H1 (cell line): ENCODE measurements around the gene TMEM30A. TPM values are rescaled to one million over a fixed set of nuclear protein-coding genes. Genes with fewer than 3 reads are reported as not detected.

Experiments used
- CTCF ChIA-PET: fragments of 300-600 bp; sonication (Branson Sonifier 250); formaldehyde crosslinking; loops from one replicate; lab custom pipeline; 2021; ENCODE audit not compliant: partially characterized antibody; lab: Charles Lee
- POLR2A ChIA-PET: fragments of 300-600 bp; sonication (Branson Sonifier 250); formaldehyde crosslinking; loops from one replicate; lab custom pipeline; 2021; ENCODE audit warnings: inconsistent platforms; ENCODE audit not compliant: partially characterized antibody; lab: Charles Lee
- DNase-seq, 2 experiments: peaks; one replicate each; pipeline versions ENCODE4 v3.0.0 to v3.0.0-alpha.2; 2010 to 2022; ENCODE audit warnings: low spot score in 2 of 2, low read depth in 1 of 2, mixed read lengths in 1 of 2
- FAIRE-seq: peaks from 2 replicates; lab custom pipeline; 2011; peaks lifted over from hg19 to GRCh38; lab: Jason Lieb, UNC
- H2AFZ ChIP-seq: 2 replicates; pipeline ENCODE4 v1.8.1; 2012; ENCODE audit warnings: low read length, inconsistent platforms
- H2AK5ac ChIP-seq: 2 replicates; pipeline ENCODE4 v1.6.1; 2013; ENCODE audit warnings: low read depth, low read length
- H2BK120ac ChIP-seq: replicated peaks from 2 replicates; pipeline ENCODE3; 2013; ENCODE audit warnings: low read depth, low read length, inconsistent platforms
- H2BK12ac ChIP-seq: 2 replicates; pipeline ENCODE4 v1.6.1; 2013; ENCODE audit warnings: low read depth, low read length
- H2BK15ac ChIP-seq: 2 replicates; pipeline ENCODE4 v1.6.1; 2013; ENCODE audit warnings: low read length
- H2BK20ac ChIP-seq: 2 replicates; pipeline ENCODE4 v1.6.1; 2013; ENCODE audit warnings: low read length
- H2BK5ac ChIP-seq: 2 replicates; pipeline ENCODE4 v1.6.1; 2013; ENCODE audit warnings: low read depth, low read length
- H3K14ac ChIP-seq: 2 replicates; pipeline ENCODE4 v1.6.1; 2013; ENCODE audit warnings: inconsistent platforms; ENCODE audit not compliant: insufficient read length
- H3K18ac ChIP-seq: 2 replicates; pipeline ENCODE4 v1.6.1; 2013; ENCODE audit warnings: low read length; ENCODE audit errors: extremely low read depth
- H3K23ac ChIP-seq: 2 replicates; pipeline ENCODE4 v1.6.1; 2013; ENCODE audit warnings: inconsistent platforms; ENCODE audit not compliant: insufficient read length
- H3K23me2 ChIP-seq: 2 replicates; pipeline ENCODE4 v1.6.1; 2013; ENCODE audit warnings: low read depth, low read length
- H3K27ac ChIP-seq: 2 replicates; pipeline ENCODE4 v1.6.1; 2011; ENCODE audit warnings: low read depth, low read length, inconsistent platforms
- H3K27me3 ChIP-seq, 4 experiments: replicated peaks in 1 of 4; 1 replicate in 1 of 4; 2 replicates in 3 of 4; pipeline versions ENCODE4 v1.6.1 to v1.8.1; 2011 to 2013; ENCODE audit warnings: low read length in 3 of 4, mild to moderate bottlenecking in 3 of 4, inconsistent platforms in 2 of 4, mixed read lengths in 2 of 4, moderate library complexity in 1 of 4; ENCODE audit not compliant: control insufficient read depth in 3 of 4, insufficient read depth in 3 of 4; ENCODE audit errors: extremely low read depth in 1 of 4
- H3K36me3 ChIP-seq, 4 experiments: 2 replicates each; pipeline versions ENCODE4 v1.6.1 to v1.8.1; 2011 to 2013; ENCODE audit warnings: mild to moderate bottlenecking in 4 of 4, low read length in 3 of 4, moderate library complexity in 2 of 4, control low read depth in 1 of 4, inconsistent platforms in 1 of 4; ENCODE audit not compliant: insufficient read depth in 4 of 4, control insufficient read depth in 2 of 4
- H3K4ac ChIP-seq: replicated peaks from 2 replicates; pipeline ENCODE3; 2013; ENCODE audit warnings: low read length, low read depth, mixed read lengths, inconsistent platforms; ENCODE audit not compliant: insufficient read length
- H3K4me1 ChIP-seq, 4 experiments: replicated peaks in 1 of 4; 1 replicate in 1 of 4; 2 replicates in 3 of 4; pipeline versions ENCODE4 v1.6.1 to v1.8.1; 2011 to 2013; ENCODE audit warnings: low read length in 3 of 4, inconsistent platforms in 2 of 4, mixed read lengths in 1 of 4; ENCODE audit not compliant: insufficient read depth in 4 of 4, control insufficient read depth in 3 of 4
- H3K4me2 ChIP-seq, 2 experiments: 2 replicates each; pipeline versions ENCODE4 v1.6.1 to v1.8.1; 2011 to 2013; ENCODE audit warnings: low read depth in 2 of 2, low read length in 2 of 2, control low read depth in 1 of 2, inconsistent platforms in 1 of 2, mild to moderate bottlenecking in 1 of 2; ENCODE audit not compliant: insufficient read depth in 1 of 2
- H3K4me3 ChIP-seq, 4 experiments: fragments of 200-600, 300-600 bp in 1 of 4; sonication (generic), shearing (Covaris generic), sonication (Bioruptor Twin) in 1 of 4; 2 replicates each; pipeline versions ENCODE4 v1.5.1 to v1.8.1; 2011 to 2016; ENCODE audit warnings: low read length in 4 of 4, low read depth in 3 of 4, control low read depth in 2 of 4, inconsistent platforms in 2 of 4, mild to moderate bottlenecking in 2 of 4, mixed read lengths in 1 of 4, moderate library complexity in 1 of 4; ENCODE audit not compliant: insufficient read depth in 2 of 4; ENCODE audit errors: extremely low read depth in 1 of 4
- H3K56ac ChIP-seq: replicated peaks from 2 replicates; pipeline ENCODE3; 2013; ENCODE audit warnings: low read depth, mild to moderate bottlenecking, mixed read lengths, low read length, inconsistent platforms; ENCODE audit not compliant: insufficient read length
- H3K79me1 ChIP-seq: 2 replicates; pipeline ENCODE4 v1.6.1; 2013; ENCODE audit warnings: low read depth, low read length, control low read depth
- H3K79me2 ChIP-seq, 2 experiments: 2 replicates each; pipeline versions ENCODE4 v1.6.1 to v1.8.1; 2012 to 2013; ENCODE audit warnings: low read length in 2 of 2, mild to moderate bottlenecking in 2 of 2, inconsistent platforms in 1 of 2; ENCODE audit not compliant: insufficient read depth in 2 of 2, control insufficient read depth in 1 of 2
- H3K9ac ChIP-seq, 4 experiments: replicated peaks in 1 of 4; 1 replicate in 1 of 4; 2 replicates in 3 of 4; pipeline versions ENCODE4 v1.6.1 to v1.8.1; 2011 to 2013; ENCODE audit warnings: low read depth in 3 of 4, low read length in 3 of 4, control low read depth in 2 of 4, mild to moderate bottlenecking in 2 of 4, moderate library complexity in 2 of 4, inconsistent platforms in 1 of 4; ENCODE audit errors: extremely low read depth in 1 of 4
- H3K9me3 ChIP-seq, 2 experiments: 2 replicates each; pipeline versions ENCODE4 v1.6.1 to v1.8.1; 2012 to 2013; ENCODE audit warnings: mild to moderate bottlenecking in 2 of 2, moderate library complexity in 2 of 2, control low read depth in 1 of 2, inconsistent platforms in 1 of 2, low read depth in 1 of 2, low read length in 1 of 2, mixed read lengths in 1 of 2; ENCODE audit not compliant: insufficient read depth in 2 of 2
- H4K20me1 ChIP-seq, 2 experiments: replicated peaks in 1 of 2; 2 replicates each; pipeline versions ENCODE3 to v1.8.1; 2011 to 2013; ENCODE audit warnings: inconsistent platforms in 2 of 2, low read length in 2 of 2, mild to moderate bottlenecking in 1 of 2; ENCODE audit not compliant: insufficient read depth in 2 of 2, control insufficient read depth in 1 of 2
- H4K5ac ChIP-seq: 2 replicates; pipeline ENCODE4 v1.6.1; 2013; ENCODE audit warnings: low read length, low read depth, mixed read lengths, inconsistent platforms; ENCODE audit not compliant: insufficient read length
- H4K8ac ChIP-seq: 2 replicates; pipeline ENCODE4 v1.8.0; 2013; ENCODE audit warnings: mild to moderate bottlenecking, moderate library complexity, low read length, inconsistent platforms; ENCODE audit not compliant: insufficient read depth; ENCODE audit errors: extremely low read depth
- H4K91ac ChIP-seq: replicated peaks from 2 replicates; pipeline ENCODE3; 2013; ENCODE audit warnings: low read length, mixed read lengths, inconsistent platforms; ENCODE audit not compliant: insufficient read length
- CHD1 ChIP-seq: IDR thresholded peaks from 2 replicates; pipeline ENCODE4 v1.6.1; 2012; ENCODE audit warnings: low read depth, low read length, improper control_type of control experiment
- CTBP2 ChIP-seq: IDR thresholded peaks from 2 replicates; pipeline ENCODE4 v1.7.0; 2011; ENCODE audit warnings: borderline replicate concordance, mild to moderate bottlenecking, moderate library complexity, mixed read lengths, low read length; ENCODE audit not compliant: insufficient read depth, insufficient read length
- GABPA ChIP-seq: IDR thresholded peaks from 2 replicates; pipeline ENCODE4 v1.6.1; 2011; ENCODE audit warnings: mild to moderate bottlenecking, low read length, moderate library complexity, borderline replicate concordance; ENCODE audit not compliant: insufficient read depth
- JUN ChIP-seq: IDR thresholded peaks from 2 replicates; pipeline ENCODE4 v1.6.1; 2011; ENCODE audit warnings: low read depth, mild to moderate bottlenecking, improper control_type of control experiment, low read length
- KDM5A ChIP-seq: fragments of 200-600 bp; IDR thresholded peaks from 2 replicates; pipeline ENCODE4 v1.7.1; 2012; ENCODE audit warnings: mild to moderate bottlenecking, low read length, inconsistent platforms, mixed read lengths
- PHF8 ChIP-seq: fragments of 200-600 bp; sonication (generic); conservative IDR thresholded peaks from 2 replicates; pipeline ENCODE4 v1.7.1; 2012; ENCODE audit warnings: low read depth, mild to moderate bottlenecking, inconsistent platforms, low read length, moderate library complexity
- POLR2AphosphoS5 ChIP-seq: IDR thresholded peaks from 2 replicates; pipeline ENCODE4 v1.6.1; 2011; ENCODE audit warnings: low read depth, low read length
- RFX5 ChIP-seq: IDR thresholded peaks from 2 replicates; pipeline ENCODE4 v1.6.1; 2011; ENCODE audit warnings: low read depth, low read length, improper control_type of control experiment, borderline replicate concordance
- SP2 ChIP-seq: IDR thresholded peaks from 2 replicates; pipeline ENCODE4 v1.6.1; 2012; ENCODE audit warnings: mild to moderate bottlenecking, low read length, inconsistent platforms
- WGBS, 2 experiments: shearing (Covaris generic) in 1 of 2; methylation state at CpG; one replicate each; pipeline versions ENCODE4 v1.1.6 to v1.1.7; 2013 to 2015; ENCODE audit warnings: low lambda C conversion rate in 2 of 2, mixed read lengths in 2 of 2, inconsistent platforms in 1 of 2, low coverage in 1 of 2, missing lambda C conversion rate in 1 of 2; ENCODE audit not compliant: insufficient replicate concordance in 2 of 2, insufficient coverage in 1 of 2, insufficient read length in 1 of 2; ENCODE audit errors: extremely low coverage in 1 of 2, missing lambda C conversion rate in 1 of 2; 5-methylcytosine and 5-hydroxymethylcytosine counted together
- polyA plus RNA-seq, 7 experiments: library from polyadenylated mRNA; depleted of rRNA in 3 of 7; stranded (reverse) in 5 of 7; unstranded in 2 of 7; fragments of >200 nt in 5 of 7; fragments of 200-250 nt in 2 of 7; gene quantifications; 1 replicate in 5 of 7; 2 replicates in 1 of 7; 4 replicates in 1 of 7; pipeline versions ENCODE4 v1.2.1 to v1.2.3, GENCODE V29; 2011 to 2013; ENCODE audit warnings: missing spikeins in 2 of 7, mixed read lengths in 2 of 7
- total RNA-seq: library from RNA; stranded (reverse); fragmentation: NEBNext Ultra II Directional; extraction: Animal tissue kit (Norgen Biotek cat#: 25700); gene quantifications from 2 replicates; pipeline ENCODE4 v1.2.1, GENCODE V29; 2021
- TF ChIP-seq, protein P1 (sequence below): IDR thresholded peaks from 2 replicates; pipeline ENCODE4 v1.6.1; 2012; ENCODE audit warnings: inconsistent platforms
- TF ChIP-seq, protein P2 (sequence below), 3 experiments: IDR thresholded peaks; 1 replicate in 2 of 3; 2 replicates in 1 of 3; pipeline versions ENCODE4 v1.5.1 to v1.6.1; 2011; ENCODE audit warnings: low read length in 3 of 3, mild to moderate bottlenecking in 3 of 3, inconsistent platforms in 2 of 3, low read depth in 1 of 3, moderate library complexity in 1 of 3; ENCODE audit not compliant: insufficient read depth in 1 of 3; ENCODE audit errors: control extremely low read depth in 1 of 3

The TMEM30A gene
- total and polyA plus RNA-seq, 2 of the 8 experiments (the other 6 are each of a cell fraction or from before 2014, with no cell fraction given), result 10.5 to 71.0 TPM

DNA sequence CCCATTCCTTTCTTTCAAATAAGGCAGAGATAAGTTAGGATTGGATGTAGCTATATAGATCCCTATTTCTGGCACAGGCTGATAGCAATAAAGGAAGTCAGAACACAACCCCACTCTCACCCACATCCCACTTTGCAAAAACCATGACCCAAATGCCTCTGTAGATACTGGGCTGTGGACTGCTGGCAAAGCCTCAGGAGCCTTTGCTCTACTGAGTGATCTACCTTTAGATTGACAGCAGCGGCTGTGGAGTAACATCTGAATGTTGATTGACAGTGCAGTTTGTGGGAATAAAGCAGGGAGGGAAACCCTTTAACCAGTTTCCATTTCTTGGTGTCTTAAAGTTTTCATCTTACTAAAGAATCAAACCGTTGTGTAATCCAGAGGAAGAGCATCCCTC is 6.7 kb upstream of the TMEM30A start:
- Histone ChIP-seq H4K20me1 (no peaks in the 10 kb centered on the region), H2AK5ac (no peak overlapping the region), H3K9ac (no peak overlapping the region), H3K36me3 (no peaks in the 10 kb centered on the region), H3K79me1 (no peaks in the 10 kb centered on the region), H3K9me3 (no peaks in the 10 kb centered on the region), H4K8ac (no peak overlapping the region), H3K79me2 (no peaks in the 10 kb centered on the region), H3K23me2 (no peaks in the 10 kb centered on the region), H3K4me3 (no peak overlapping the region), H2BK5ac (no peak overlapping the region), H2BK20ac (no peak overlapping the region; the same call in 1 of the 2 replicates), H3K18ac (no peak overlapping the region), H3K4me1 (peaks cover 3 to 9% (median 7%) of the 10 kb centered on the region in 4 experiments), H2BK120ac (no peak overlapping the region), H3K56ac (no peak overlapping the region), H3K23ac (no peak overlapping the region), H3K4me2 (peak overlapping the region in 1 of 2 experiments; percentile 1; a peak in 1 of 4 replicates), H2BK15ac (no peak overlapping the region), H4K5ac (no peak overlapping the region), H2AFZ (no peak overlapping the region), H2BK12ac (no peak overlapping the region), H3K27me3 (no peaks in the 10 kb centered on the region), H4K91ac (no peak overlapping the region), H3K14ac (no peak overlapping the region), H3K27ac (no peak overlapping the region; the same call in 1 of the 2 replicates), H3K4ac (no peak overlapping the region)
- DNase-seq, result no peak
- FAIRE-seq, result no peak
- 95% methylated on average over 2 of the region's 2 CpGs; no CpG with 5 or more reads in 1 of the 2 experiments for WGBS, 2 experiments
- CTCF ChIA-PET, result interaction anchor here (1.3 kb wide), 1 partner anchor 76 kb away, joined by 3 read pairs; no protein-coding TSS in a partner anchor
- no peak for TF ChIP-seq CHD1
- TF ChIP-seq CTBP2, result no peak
- no peak for TF ChIP-seq RFX5
- no peak for TF ChIP-seq POLR2AphosphoS5
- TF ChIP-seq JUN, result no peak
- TF ChIP-seq KDM5A, result no peak
- TF ChIP-seq, protein P1, sequence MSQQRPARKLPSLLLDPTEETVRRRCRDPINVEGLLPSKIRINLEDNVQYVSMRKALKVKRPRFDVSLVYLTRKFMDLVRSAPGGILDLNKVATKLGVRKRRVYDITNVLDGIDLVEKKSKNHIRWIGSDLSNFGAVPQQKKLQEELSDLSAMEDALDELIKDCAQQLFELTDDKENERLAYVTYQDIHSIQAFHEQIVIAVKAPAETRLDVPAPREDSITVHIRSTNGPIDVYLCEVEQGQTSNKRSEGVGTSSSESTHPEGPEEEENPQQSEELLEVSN, result no peak
- no peak for TF ChIP-seq GABPA
- TF ChIP-seq PHF8, result no peak
- no peak for TF ChIP-seq SP2
- TF ChIP-seq, protein P2, sequence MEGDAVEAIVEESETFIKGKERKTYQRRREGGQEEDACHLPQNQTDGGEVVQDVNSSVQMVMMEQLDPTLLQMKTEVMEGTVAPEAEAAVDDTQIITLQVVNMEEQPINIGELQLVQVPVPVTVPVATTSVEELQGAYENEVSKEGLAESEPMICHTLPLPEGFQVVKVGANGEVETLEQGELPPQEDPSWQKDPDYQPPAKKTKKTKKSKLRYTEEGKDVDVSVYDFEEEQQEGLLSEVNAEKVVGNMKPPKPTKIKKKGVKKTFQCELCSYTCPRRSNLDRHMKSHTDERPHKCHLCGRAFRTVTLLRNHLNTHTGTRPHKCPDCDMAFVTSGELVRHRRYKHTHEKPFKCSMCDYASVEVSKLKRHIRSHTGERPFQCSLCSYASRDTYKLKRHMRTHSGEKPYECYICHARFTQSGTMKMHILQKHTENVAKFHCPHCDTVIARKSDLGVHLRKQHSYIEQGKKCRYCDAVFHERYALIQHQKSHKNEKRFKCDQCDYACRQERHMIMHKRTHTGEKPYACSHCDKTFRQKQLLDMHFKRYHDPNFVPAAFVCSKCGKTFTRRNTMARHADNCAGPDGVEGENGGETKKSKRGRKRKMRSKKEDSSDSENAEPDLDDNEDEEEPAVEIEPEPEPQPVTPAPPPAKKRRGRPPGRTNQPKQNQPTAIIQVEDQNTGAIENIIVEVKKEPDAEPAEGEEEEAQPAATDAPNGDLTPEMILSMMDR (IDR thresholded peaks at IDR 0.05; ENCODE audit: control extremely low read depth in 1 of 3, insufficient read depth in 1 of 3, low read depth in 1 of 3, low read length in 3 of 3), result no peak
- POLR2A ChIA-PET, result no interaction called here
